GM19023 (cell line): ENCODE results near the gene HAT1.

ENCODE experiments used
- ATAC-seq: cut with Tn5 transposase; IDR thresholded peaks from one replicate; pipeline ENCODE4 v1.9.1; 2021; ENCODE audit warnings: mild to moderate bottlenecking, moderate library complexity; ENCODE audit not compliant: unreplicated experiment

The HAT1 gene

GRCh38 chr2:172031536-172031935, 109.3 kb downstream of the HAT1 start:
- no peak for ATAC-seq
